Uterus (tissue), 4 donors: ENCODE data around the gene TRABD2B. TPM values are rescaled to one million over a fixed set of nuclear protein-coding genes. Genes with fewer than 3 reads are reported as not detected.

Experiments
- DNase-seq, 2 donors: peaks; one replicate each; pipeline ENCODE4 v3.0.0-alpha.2; 2019 to 2020
- H3K27ac ChIP-seq, 2 donors: fragments of 200-600 bp; sonication (generic); 1 replicate in 1 of 2; 2 replicates in 1 of 2; pipeline ENCODE4 v1.5.1; 2016 to 2018
- H3K27me3 ChIP-seq, 2 donors: fragments of 200-600 bp; sonication (generic); one replicate each; pipeline ENCODE4 v1.5.1; 2018 to 2019; ENCODE audit warnings: control low read depth in 1 of 2
- H3K36me3 ChIP-seq, 2 donors: fragments of 200-600 bp; sonication (generic); one replicate each; pipeline ENCODE4 v1.5.1; 2019; ENCODE audit warnings: control low read depth in 1 of 2
- H3K4me1 ChIP-seq, 2 donors: fragments of 200-600 bp; sonication (generic); one replicate each; pipeline ENCODE4 v1.5.1; 2018 to 2019; ENCODE audit warnings: control low read depth in 1 of 2
- H3K4me3 ChIP-seq, 2 donors: fragments of 200-600 bp; sonication (generic); 1 replicate in 1 of 2; 2 replicates in 1 of 2; pipeline ENCODE4 v1.5.1; 2018 to 2019; ENCODE audit warnings: mild to moderate bottlenecking in 1 of 2
- H3K9me3 ChIP-seq, 2 donors: fragments of 200-600 bp; sonication (generic); one replicate each; pipeline ENCODE4 v1.5.1; 2019; ENCODE audit warnings: control low read depth in 1 of 2
- CTCF ChIP-seq, 4 experiments: fragments of 200-600 bp in 2 of 4; fragments of 450-650 bp in 2 of 4; sonication (generic) in 2 of 4; IDR thresholded peaks; one replicate each; pipeline ENCODE4 v1.5.1; 2016 to 2019; ENCODE audit warnings: antibody characterized with exemption in 4 of 4, mild to moderate bottlenecking in 2 of 4, moderate library complexity in 1 of 4
- POLR2A ChIP-seq, 2 donors: fragments of 450-650 bp; IDR thresholded peaks; one replicate each; pipeline ENCODE4 v1.6.1; 2016; ENCODE audit warnings: antibody characterized with exemption in 2 of 2, mild to moderate bottlenecking in 1 of 2, moderate library complexity in 1 of 2
- intact Hi-C: fragments of 100-400 bp; cut with DNase I; formaldehyde crosslinking; loops from one replicate; pipeline ENCODE4 v1.15.1; 2023; ENCODE audit warnings: low total_unique reads
- total RNA-seq, 4 donors: library from RNA; depleted of rRNA in 3 of 4; stranded (reverse); fragments of >200 nt in 3 of 4; gene quantifications; one replicate each; pipeline versions ENCODE4 v1.1.0 to v1.2.4, GENCODE V29; 2014 to 2023
- donor health status: DM: yes; HTN: yes; CAD: no.

TRABD2B gene
- total RNA-seq, 4 donors from 2014 or later: under 0.01 to 1.6 (median 1.0) TPM

- no peaks in the 10 kb centered on the region for H3K9me3 ChIP-seq
- H3K4me3 ChIP-seq: no peak overlapping the region
- intact Hi-C loops: no loop called here
- no peak for DNase-seq
- TF ChIP-seq POLR2A (IDR thresholded peaks at IDR 0.05): no peak
- no peak for TF ChIP-seq CTCF (IDR thresholded peaks at IDR 0.05)
- no peaks in the 10 kb centered on the region for H3K4me1 ChIP-seq
- H3K27me3 ChIP-seq: no peaks in the 10 kb centered on the region
- H3K27ac ChIP-seq: no peak overlapping the region
- H3K36me3 ChIP-seq: no peaks in the 10 kb centered on the region
These were observed 106.4 kb downstream of the TRABD2B start for GRCh38 chr1:47890779-47891178.

DNA sequence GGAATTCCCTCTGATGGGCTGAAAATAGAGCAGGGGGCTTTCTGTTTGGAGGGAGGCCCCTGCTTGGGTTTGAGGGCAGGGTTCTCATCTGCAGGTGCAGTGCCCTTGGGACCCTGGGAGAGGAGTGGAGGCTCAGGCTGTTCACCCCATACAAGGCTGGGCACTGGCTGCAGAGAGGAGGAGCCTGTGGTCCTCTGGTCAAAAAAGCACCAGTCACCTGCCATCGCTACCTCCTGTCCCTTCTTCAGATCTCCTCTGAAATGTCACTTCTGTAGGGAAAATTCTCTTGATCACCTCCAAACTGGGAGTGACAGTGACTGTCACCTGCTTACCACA lies 108.9 kb downstream of the TRABD2B start:
- no peak for DNase-seq
- Histone ChIP-seq H3K36me3 (no peaks in the 10 kb centered on the region), H3K27ac (no peak overlapping the region), H3K4me3 (no peak overlapping the region), H3K9me3 (no peaks in the 10 kb centered on the region), H3K27me3 (no peaks in the 10 kb centered on the region), H3K4me1 (no peaks in the 10 kb centered on the region)
- no peak for TF ChIP-seq CTCF (IDR thresholded peaks at IDR 0.05)
- intact Hi-C loops: no loop called here

- Histone ChIP-seq H3K4me3 (no peak overlapping the region), H3K9me3 (no peaks in the 10 kb centered on the region), H3K27me3 (no peaks in the 10 kb centered on the region), H3K27ac (no peak overlapping the region), H3K4me1 (no peaks in the 10 kb centered on the region), H3K36me3 (no peaks in the 10 kb centered on the region)
- no peak for DNase-seq
- intact Hi-C loops: no loop called here
- TF ChIP-seq POLR2A (IDR thresholded peaks at IDR 0.05): no peak
- TF ChIP-seq CTCF (IDR thresholded peaks at IDR 0.05): no peak
These were observed 109.5 kb downstream of the TRABD2B start for GRCh38 chr1:47887475-47888293.

DNA sequence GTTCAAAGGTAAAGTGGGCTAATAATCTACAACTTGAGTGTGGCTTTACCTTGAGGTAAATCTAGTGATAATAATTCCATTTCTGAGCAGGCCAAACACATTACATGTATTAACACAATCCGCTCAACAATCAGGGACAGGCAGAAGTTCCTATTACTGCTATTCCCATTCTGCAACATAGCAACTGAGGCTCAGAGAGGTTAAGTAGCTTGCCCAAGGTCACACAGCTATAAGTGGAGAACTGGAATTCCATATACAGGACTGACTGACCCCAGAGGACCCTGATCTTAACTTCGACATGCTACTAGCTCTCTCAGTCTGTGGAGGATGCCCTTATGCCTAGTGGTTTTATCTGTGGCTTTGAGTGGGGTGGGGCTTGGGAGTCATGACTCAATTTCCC lies 110.1 kb downstream of the TRABD2B start:
- DNase-seq: no peak
- Histone ChIP-seq H3K9me3 (no peaks in the 10 kb centered on the region), H3K27ac (no peak overlapping the region), H3K27me3 (no peaks in the 10 kb centered on the region), H3K36me3 (no peaks in the 10 kb centered on the region), H3K4me3 (no peak overlapping the region), H3K4me1 (no peaks in the 10 kb centered on the region)
- intact Hi-C loops: no loop called here
- TF ChIP-seq CTCF (IDR thresholded peaks at IDR 0.05): no peak
- TF ChIP-seq POLR2A (IDR thresholded peaks at IDR 0.05): no peak

- intact Hi-C loops: no loop called here
These were observed 111.0 kb downstream of the TRABD2B start for GRCh38 chr1:47886141-47886540.

More at GRCh38 chr1:47886141-47886540, 111.0 kb downstream of the TRABD2B start:
- no peak for DNase-seq
- no peaks in the 10 kb centered on the region for H3K27me3 ChIP-seq
- H3K36me3 ChIP-seq: no peaks in the 10 kb centered on the region
- no peaks in the 10 kb centered on the region for H3K4me1 ChIP-seq
- no peak overlapping the region for H3K4me3 ChIP-seq
- no peak for TF ChIP-seq CTCF (IDR thresholded peaks at IDR 0.05)
- H3K9me3 ChIP-seq: no peaks in the 10 kb centered on the region
- H3K27ac ChIP-seq: no peak overlapping the region
